ENCODE results near the gene DRC7. TPM values are rescaled to one million over a fixed set of nuclear protein-coding genes. Genes with fewer than 3 reads are reported as not detected.
"Not testable (repeated sequence)": the region's sequence is repeated elsewhere in the genome, so short reads cannot be mapped to it uniquely, and the experiment has no call there.

Gene DRC7
- total RNA-seq, 1 experiment from 2014 or later = not detected

DNA sequence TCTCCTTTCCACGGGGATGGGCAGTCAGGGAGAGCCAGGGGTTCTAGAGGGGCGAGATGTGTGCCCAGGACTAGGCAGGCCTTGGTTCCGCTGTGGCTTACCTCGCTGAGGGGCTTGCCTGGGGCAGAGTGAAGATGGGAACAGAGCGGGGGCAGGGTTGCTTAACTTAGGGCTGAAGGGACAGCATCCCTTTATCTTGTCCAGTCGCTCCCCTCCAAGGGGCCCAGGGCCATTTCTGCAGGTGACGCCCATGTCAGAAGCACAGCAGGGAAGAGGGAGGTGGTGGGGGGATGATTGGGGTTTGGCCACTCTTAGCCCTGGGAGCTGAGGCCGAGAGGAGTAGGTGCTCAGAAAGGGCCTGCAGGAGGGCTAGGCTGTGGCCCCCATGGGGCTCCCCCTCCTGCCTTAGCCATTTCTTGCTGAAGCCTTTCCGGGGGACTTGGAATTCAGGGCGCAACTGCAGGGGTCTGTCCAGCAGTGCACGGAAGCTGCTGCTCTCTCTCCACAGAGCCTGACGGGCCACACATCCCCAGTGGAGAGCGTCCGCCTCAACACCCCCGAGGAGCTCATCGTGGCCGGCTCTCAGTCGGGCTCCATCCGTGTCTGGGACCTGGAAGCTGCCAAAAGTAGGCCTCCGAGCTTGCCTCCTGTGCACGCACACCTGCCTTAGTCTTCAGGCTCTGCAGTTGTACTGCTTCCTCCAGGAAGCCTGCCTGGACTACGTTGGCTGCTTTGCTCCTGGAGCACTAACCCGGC is 49.5 kb downstream of the DRC7 start:
- H3K9ac ChIP-seq (ENCODE audit: low read length) = no peak overlapping the region
- no peaks in the 10 kb centered on the region for H3F3A ChIP-seq (ENCODE audit: low read length, unreplicated experiment)
- ATAC-seq (no peak), DNase-seq (no peak)
- H3K4me3 ChIP-seq (ENCODE audit: low read length) = no peak overlapping the region
- ChIA-PET CTCF (no interaction called here), POLR2A (ENCODE audit: unreplicated experiment) (no interaction called here)
- H2AFZ ChIP-seq (ENCODE audit: low read length) = no peak overlapping the region
- H3K27ac ChIP-seq (ENCODE audit: low read length) = no peak overlapping the region
- intact Hi-C loops (cut with micrococcal nuclease) = no loop called here
- H3K4me1 ChIP-seq (ENCODE audit: insufficient read depth, low read length) = no peaks in the 10 kb centered on the region
- H3K9me2 ChIP-seq (replicated peaks; ENCODE audit: low read length) = no peaks in the 10 kb centered on the region
- no peaks in the 10 kb centered on the region for H3K36me3 ChIP-seq (ENCODE audit: low read depth, low read length)
- H3K27me3 ChIP-seq (ENCODE audit: low read length) = no peaks in the 10 kb centered on the region
- no TSS peak for BruUV-seq (replicated peaks)
- H4K20me1 ChIP-seq (ENCODE audit: low read length) = no peaks in the 10 kb centered on the region
- H3K4me2 ChIP-seq (ENCODE audit: low read length) = no peak overlapping the region
- TF ChIP-seq, protein P1, sequence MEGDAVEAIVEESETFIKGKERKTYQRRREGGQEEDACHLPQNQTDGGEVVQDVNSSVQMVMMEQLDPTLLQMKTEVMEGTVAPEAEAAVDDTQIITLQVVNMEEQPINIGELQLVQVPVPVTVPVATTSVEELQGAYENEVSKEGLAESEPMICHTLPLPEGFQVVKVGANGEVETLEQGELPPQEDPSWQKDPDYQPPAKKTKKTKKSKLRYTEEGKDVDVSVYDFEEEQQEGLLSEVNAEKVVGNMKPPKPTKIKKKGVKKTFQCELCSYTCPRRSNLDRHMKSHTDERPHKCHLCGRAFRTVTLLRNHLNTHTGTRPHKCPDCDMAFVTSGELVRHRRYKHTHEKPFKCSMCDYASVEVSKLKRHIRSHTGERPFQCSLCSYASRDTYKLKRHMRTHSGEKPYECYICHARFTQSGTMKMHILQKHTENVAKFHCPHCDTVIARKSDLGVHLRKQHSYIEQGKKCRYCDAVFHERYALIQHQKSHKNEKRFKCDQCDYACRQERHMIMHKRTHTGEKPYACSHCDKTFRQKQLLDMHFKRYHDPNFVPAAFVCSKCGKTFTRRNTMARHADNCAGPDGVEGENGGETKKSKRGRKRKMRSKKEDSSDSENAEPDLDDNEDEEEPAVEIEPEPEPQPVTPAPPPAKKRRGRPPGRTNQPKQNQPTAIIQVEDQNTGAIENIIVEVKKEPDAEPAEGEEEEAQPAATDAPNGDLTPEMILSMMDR (conservative IDR thresholded peaks at IDR 0.05; ENCODE audit: low read depth, low read length) = no peak
- TF ChIP-seq EZH2 (IDR thresholded peaks at IDR 0.05; ENCODE audit: low read length, unreplicated experiment) = no peak
- H3K79me2 ChIP-seq (ENCODE audit: low read length) = no peaks in the 10 kb centered on the region
- H3K9me3 ChIP-seq (ENCODE audit: low read length) = no peaks in the 10 kb centered on the region

DNA sequence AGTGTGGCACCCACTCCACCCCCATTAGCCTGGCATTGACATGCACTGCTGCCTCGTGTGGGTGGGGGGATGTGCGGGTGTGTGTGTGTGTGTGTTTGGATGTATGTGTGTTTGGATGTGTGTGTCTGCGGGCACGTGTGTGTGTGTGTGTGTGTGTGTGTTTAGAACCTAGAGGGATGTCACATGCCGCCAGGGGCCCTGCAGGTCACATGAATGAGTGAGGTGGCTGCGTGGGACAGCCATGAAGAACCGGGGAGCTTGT is 50.0 kb downstream of the DRC7 start:
- CTCF ChIA-PET = no interaction called here
- no peak for ATAC-seq

DNA sequence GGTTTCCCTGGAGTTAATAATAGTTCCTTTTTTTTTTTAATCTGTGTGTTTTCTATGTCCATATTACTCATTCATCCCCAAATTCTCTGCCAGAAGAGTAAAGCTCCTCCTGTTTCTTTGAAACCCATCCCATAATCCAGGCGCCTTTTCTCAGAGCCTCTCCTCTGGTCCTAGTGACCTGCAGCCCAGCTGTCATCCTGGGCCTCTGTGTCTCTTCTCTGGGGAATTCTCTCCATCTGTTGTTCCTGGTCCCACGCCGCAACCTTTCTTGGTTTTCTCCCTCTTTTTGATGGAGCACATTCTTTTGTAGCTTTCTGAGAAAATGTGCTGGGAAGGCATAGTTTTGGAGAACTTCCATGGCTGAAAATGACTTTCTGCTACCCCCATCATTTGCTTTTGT is 51.2 kb downstream of the DRC7 start:
- no peaks in the 10 kb centered on the region for H3K27me3 ChIP-seq (ENCODE audit: low read length)
- H3K36me3 ChIP-seq (ENCODE audit: low read depth, low read length) = no peaks in the 10 kb centered on the region
- DNase-seq = no peak
- H3K27ac ChIP-seq (ENCODE audit: low read length) = no peak overlapping the region
- H3K79me2 ChIP-seq (ENCODE audit: low read length) = no peaks in the 10 kb centered on the region
- no peaks in the 10 kb centered on the region for H3F3A ChIP-seq (ENCODE audit: low read length, unreplicated experiment)
- no peak overlapping the region for H3K4me2 ChIP-seq (ENCODE audit: low read length)
- no peaks in the 10 kb centered on the region for H3K9me3 ChIP-seq (ENCODE audit: low read length)
- no TSS peak for BruUV-seq (replicated peaks)
- H3K9me2 ChIP-seq (replicated peaks; ENCODE audit: low read length) = no peaks in the 10 kb centered on the region
- H2AFZ ChIP-seq (ENCODE audit: low read length) = no peak overlapping the region
- POLR2A ChIA-PET (ENCODE audit: unreplicated experiment) = no interaction called here
- no peak overlapping the region for H3K4me3 ChIP-seq (ENCODE audit: low read length)
- intact Hi-C loops (cut with micrococcal nuclease) = no loop called here
- TF ChIP-seq EZH2 (IDR thresholded peaks at IDR 0.05; ENCODE audit: low read length, unreplicated experiment) (no peak), EZH2phosphoT487 (IDR thresholded peaks at IDR 0.05; ENCODE audit: borderline replicate concordance, low read length) (no peak)
- TF ChIP-seq, protein P1 (conservative IDR thresholded peaks at IDR 0.05; ENCODE audit: low read depth, low read length) = no peak
- CTCF ChIA-PET = no interaction called here
- no peak for ATAC-seq
- no peaks in the 10 kb centered on the region for H3K4me1 ChIP-seq (ENCODE audit: insufficient read depth, low read length)
- no peak overlapping the region for H3K9ac ChIP-seq (ENCODE audit: low read length)
- no peaks in the 10 kb centered on the region for H4K20me1 ChIP-seq (ENCODE audit: low read length)

More for the DNA sequence above, 50.0 kb downstream of the DRC7 start:
- TF ChIP-seq EZH2 (IDR thresholded peaks at IDR 0.05; ENCODE audit: low read length, unreplicated experiment) (no peak), EZH2phosphoT487 (IDR thresholded peaks at IDR 0.05; ENCODE audit: borderline replicate concordance, low read length) (no peak)
- TF ChIP-seq, protein P1 (conservative IDR thresholded peaks at IDR 0.05; ENCODE audit: low read depth, low read length) = no peak
- Histone ChIP-seq H3K9me3 (ENCODE audit: low read length) (no peaks in the 10 kb centered on the region), H2AFZ (ENCODE audit: low read length) (no peak overlapping the region), H3K79me2 (ENCODE audit: low read length) (no peaks in the 10 kb centered on the region), H3K9ac (ENCODE audit: low read length) (no peak overlapping the region), H3K4me2 (ENCODE audit: low read length) (no peak overlapping the region), H3K27me3 (ENCODE audit: low read length) (no peaks in the 10 kb centered on the region), H3K4me1 (ENCODE audit: insufficient read depth, low read length) (no peaks in the 10 kb centered on the region), H4K20me1 (ENCODE audit: low read length) (no peaks in the 10 kb centered on the region), H3K9me2 (replicated peaks; ENCODE audit: low read length) (no peaks in the 10 kb centered on the region), H3K27ac (ENCODE audit: low read length) (no peak overlapping the region), H3F3A (ENCODE audit: low read length, unreplicated experiment) (no peaks in the 10 kb centered on the region), H3K4me3 (ENCODE audit: low read length) (no peak overlapping the region), H3K36me3 (ENCODE audit: low read depth, low read length) (no peaks in the 10 kb centered on the region)
- intact Hi-C loops (cut with micrococcal nuclease) = no loop called here
- POLR2A ChIA-PET (ENCODE audit: unreplicated experiment) = no interaction called here
- no peak for DNase-seq
- BruUV-seq (replicated peaks) = no TSS peak

DNA sequence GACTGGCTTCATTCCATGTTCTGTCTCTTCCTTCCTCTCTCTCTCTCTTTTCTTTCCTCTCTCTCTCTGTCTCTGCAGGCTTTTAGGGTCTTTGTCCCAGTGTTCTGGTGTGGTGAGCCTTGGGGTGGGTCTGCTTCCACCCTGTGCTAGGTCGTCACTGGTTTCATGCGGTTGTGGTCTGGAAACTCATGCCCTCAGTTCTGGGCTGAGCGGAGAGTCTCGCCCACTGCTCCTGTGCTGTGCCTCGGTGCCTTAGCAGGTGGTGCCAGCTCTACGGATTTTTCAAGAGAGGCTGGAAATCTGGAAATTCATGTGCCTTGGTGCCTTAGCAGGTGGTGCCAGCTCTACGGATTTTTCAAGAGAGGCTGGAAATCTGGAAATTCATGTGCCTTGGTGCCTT is 51.7 kb downstream of the DRC7 start:
- H2AFZ ChIP-seq (ENCODE audit: low read length); H3K79me2 ChIP-seq (ENCODE audit: low read length); H3F3A ChIP-seq (ENCODE audit: low read length, unreplicated experiment); CTCF ChIA-PET; H3K4me1 ChIP-seq (ENCODE audit: insufficient read depth, low read length); H3K9ac ChIP-seq (ENCODE audit: low read length); POLR2A ChIA-PET (ENCODE audit: unreplicated experiment); H3K27me3 ChIP-seq (ENCODE audit: low read length); H4K20me1 ChIP-seq (ENCODE audit: low read length); H3K9me3 ChIP-seq (ENCODE audit: low read length); H3K4me3 ChIP-seq (ENCODE audit: low read length); intact Hi-C loops (cut with micrococcal nuclease); H3K27ac ChIP-seq (ENCODE audit: low read length); H3K4me2 ChIP-seq (ENCODE audit: low read length); DNase-seq; ATAC-seq; BruUV-seq (replicated peaks); H3K9me2 ChIP-seq (replicated peaks; ENCODE audit: low read length); H3K36me3 ChIP-seq (ENCODE audit: low read depth, low read length): not testable (repeated sequence)

Data from PC-3 (cell line).